GM12878 (cell line): Measurements from ENCODE around the gene TMEM97. TPM values are rescaled to one million over a fixed set of nuclear protein-coding genes. Genes with fewer than 3 reads are reported as not detected.

Experiments used
- CEBPZ ChIP-seq: fragments of 150-350 bp; IDR thresholded peaks from 2 replicates; pipeline ENCODE4 v1.6.1; 2016; ENCODE audit warnings: low read depth, low read length
- CREM ChIP-seq: IDR thresholded peaks from 2 replicates; pipeline ENCODE4 v1.6.1; 2014; ENCODE audit warnings: antibody characterized with exemption, low read depth
- CUX1 ChIP-seq: IDR thresholded peaks from 2 replicates; pipeline ENCODE4 v1.6.1; 2012; ENCODE audit warnings: improper control_type of control experiment, low read depth, low read length; ENCODE audit not compliant: insufficient replicate concordance
- ETV6 ChIP-seq, 2 experiments: fragments of 450-650 bp in 1 of 2; IDR thresholded peaks in 1 of 2; conservative IDR thresholded peaks in 1 of 2; 2 replicates each; pipeline ENCODE4 v1.6.1; 2014; ENCODE audit warnings: antibody characterized with exemption in 1 of 2, borderline replicate concordance in 1 of 2, low read depth in 1 of 2, mild to moderate bottlenecking in 1 of 2, moderate library complexity in 1 of 2
- HDAC2 ChIP-seq: fragments of 200-600 bp; sonication (generic); IDR thresholded peaks from 2 replicates; pipeline ENCODE4 v1.6.1; 2017
- RUNX3 ChIP-seq: IDR thresholded peaks from 2 replicates; pipeline ENCODE4 v1.6.1; 2012; ENCODE audit warnings: low read length, inconsistent platforms
- SKIL ChIP-seq: fragments of 450-650 bp; IDR thresholded peaks from 2 replicates; pipeline ENCODE4 v1.6.1; 2017; ENCODE audit warnings: mild to moderate bottlenecking, low read depth, inconsistent platforms; ENCODE audit not compliant: poor library complexity, severe bottlenecking
- STAT3 ChIP-seq: IDR thresholded peaks from 2 replicates; pipeline ENCODE4 v1.6.1; 2011; ENCODE audit warnings: low read depth, low read length, improper control_type of control experiment
- polyA plus RNA-seq, 11 experiments: library from polyadenylated mRNA; depleted of rRNA in 4 of 11; unstranded in 6 of 11; stranded (reverse) in 5 of 11; fragments of >200 nt; fragmentation: Nextera tagmentation in 4 of 11; fragmentation: Illumina TruSeq in 1 of 11; extraction: Ambion mirVana in 4 of 11; extraction: Trizol in 1 of 11; gene quantifications; 1 replicate in 1 of 11; 2 replicates in 10 of 11; pipeline versions ENCODE4 v1.2.1 to v1.2.3, GENCODE V29; 2011 to 2016; ENCODE audit warnings: inconsistent platforms in 2 of 11, missing spikeins in 2 of 11, low read depth in 1 of 11
- total RNA-seq, 4 experiments: library from RNA; depleted of rRNA in 3 of 4; stranded (reverse); fragments of >200 nt in 3 of 4; fragmentation: Illumina TruSeq in 1 of 4; extraction: Trizol in 1 of 4; gene quantifications; 2 replicates each; pipeline versions ENCODE4 v1.2.1 to v1.2.3, GENCODE V29; 2013 to 2021

Gene TMEM97
- total and polyA plus RNA-seq, 10 of the 15 experiments (the other 5 are each of a cell fraction or from before 2014, with no cell fraction given): 58.0 to 134 (median 86.0) TPM

- TF ChIP-seq CEBPZ: no peak
- no peak for TF ChIP-seq SKIL
- no peak for TF ChIP-seq CUX1
- no peak for TF ChIP-seq ETV6 (conservative IDR thresholded peaks at IDR 0.05 in 1 of 2, IDR thresholded peaks at IDR 0.05 in 1 of 2; ENCODE audit: borderline replicate concordance in 1 of 2, low read depth in 1 of 2)
- no peak for TF ChIP-seq HDAC2
- no peak for TF ChIP-seq RUNX3
- TF ChIP-seq CREM: no peak
- TF ChIP-seq STAT3: no peak
Measured at GRCh38 chr17:28341516-28341915, 22.5 kb downstream of the TMEM97 start (continued).
